Fibroblast of villous mesenchyme (primary cell): ENCODE measurements around the gene ABTB1. TPM values are rescaled to one million over a fixed set of nuclear protein-coding genes. Genes with fewer than 3 reads are reported as not detected.
"Not testable (repeated sequence)": the region's sequence is repeated elsewhere in the genome, so short reads cannot be mapped to it uniquely, and the experiment has no call there.

ENCODE experiments used
- DNase-seq: peaks from one replicate; pipeline ENCODE4 v3.0.0-alpha.2; 2010; ENCODE audit warnings: low read depth
- H3K4me3 ChIP-seq: 2 replicates; pipeline ENCODE4 v1.5.1; 2011; ENCODE audit warnings: low read depth, mild to moderate bottlenecking, low read length
- CTCF ChIP-seq: IDR thresholded peaks from 2 replicates; pipeline ENCODE4 v1.5.1; 2012; ENCODE audit warnings: low read depth, mild to moderate bottlenecking, low read length; ENCODE audit not compliant: insufficient read depth
- total RNA-seq: library from RNA; depleted of rRNA; stranded (reverse); fragments of >200 nt; gene quantifications from 2 replicates; pipeline ENCODE4 v1.2.3, GENCODE V29; 2012

ABTB1 gene
- total RNA-seq, 1 donor: 3.5 TPM

DNA sequence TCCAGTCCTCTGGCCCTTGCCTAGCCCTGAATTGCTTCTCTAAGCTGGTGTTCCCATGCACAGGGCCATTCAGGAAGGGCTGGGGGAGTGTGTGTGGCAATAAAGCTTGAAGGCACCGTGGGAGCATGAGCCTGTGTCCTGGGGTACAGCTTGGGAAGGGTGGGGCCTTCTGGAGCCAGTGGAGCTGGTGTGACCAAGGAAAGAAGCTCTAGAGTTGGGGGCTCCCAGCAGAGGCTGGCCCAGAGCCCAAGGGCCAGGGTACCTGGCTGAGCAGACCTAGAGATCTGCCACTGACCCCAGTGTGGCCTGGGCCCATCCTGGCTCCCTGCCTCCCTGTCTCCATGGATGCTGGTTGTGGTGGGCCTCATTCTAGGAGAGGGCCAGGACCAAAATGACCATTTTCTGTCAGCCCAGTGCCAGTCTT is 8.1 kb downstream of the ABTB1 start:
- no peak for DNase-seq
- H3K4me3 ChIP-seq: no peak overlapping the region
- TF ChIP-seq CTCF: no peak

- not testable (repeated sequence) for DNase-seq
These were observed 9.4 kb downstream of the ABTB1 start for GRCh38 chr3:127682175-127682554.

GRCh38 chr3:127682561-127682960 is 9.8 kb downstream of the ABTB1 start:
- DNase-seq: no peak
- no peak for TF ChIP-seq CTCF
- H3K4me3 ChIP-seq: no peak overlapping the region

More at GRCh38 chr3:127682175-127682554, 9.4 kb downstream of the ABTB1 start:
- H3K4me3 ChIP-seq: not testable (repeated sequence)

DNA sequence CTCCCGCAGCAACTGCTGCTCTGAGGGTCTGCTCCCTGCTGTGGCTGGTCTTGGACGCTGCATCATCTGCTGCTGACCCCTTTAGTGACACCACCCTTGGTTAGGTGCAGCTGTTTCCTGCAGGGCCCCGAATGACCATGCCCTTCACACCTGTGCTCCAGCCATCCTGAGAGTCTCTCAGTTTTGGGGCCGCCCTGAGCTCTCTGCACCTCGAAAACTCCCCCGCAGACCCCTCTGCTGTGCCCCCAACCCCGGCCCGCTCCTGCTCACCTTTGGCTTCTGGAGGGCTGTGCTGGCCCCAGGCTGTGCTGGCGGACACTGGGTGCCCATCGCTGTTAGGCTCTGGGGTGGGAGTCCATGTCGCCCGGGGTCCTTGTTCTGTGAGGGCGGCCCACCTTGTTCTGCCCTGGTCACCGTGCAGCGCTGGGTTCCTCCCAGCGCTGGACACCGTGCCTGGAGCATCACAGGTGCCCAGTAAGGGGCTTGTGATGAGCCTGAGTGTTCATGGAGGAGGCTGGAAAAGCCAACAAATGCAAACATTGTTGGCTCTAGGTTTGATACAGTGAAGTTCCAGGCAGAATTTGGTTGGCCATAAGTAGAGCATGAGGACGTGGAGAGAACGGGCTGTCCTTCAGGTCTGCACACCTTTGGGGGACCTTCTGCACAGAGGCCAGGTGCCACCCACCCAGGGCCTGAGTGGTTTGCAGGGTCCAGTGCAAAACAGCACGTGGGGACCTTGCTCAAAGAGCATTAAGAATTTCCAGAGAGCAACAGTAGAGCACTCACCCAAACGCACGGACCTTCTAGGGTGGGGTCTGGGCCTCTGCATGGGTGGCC is 12.3 kb downstream of the ABTB1 start:
- DNase-seq: no peak
- H3K4me3 ChIP-seq: no peak overlapping the region
- no peak for TF ChIP-seq CTCF

- no peak overlapping the region for H3K4me3 ChIP-seq
- TF ChIP-seq CTCF: no peak
- DNase-seq: no peak
These were observed 13.2 kb downstream of the ABTB1 start for GRCh38 chr3:127685708-127686511.

DNA sequence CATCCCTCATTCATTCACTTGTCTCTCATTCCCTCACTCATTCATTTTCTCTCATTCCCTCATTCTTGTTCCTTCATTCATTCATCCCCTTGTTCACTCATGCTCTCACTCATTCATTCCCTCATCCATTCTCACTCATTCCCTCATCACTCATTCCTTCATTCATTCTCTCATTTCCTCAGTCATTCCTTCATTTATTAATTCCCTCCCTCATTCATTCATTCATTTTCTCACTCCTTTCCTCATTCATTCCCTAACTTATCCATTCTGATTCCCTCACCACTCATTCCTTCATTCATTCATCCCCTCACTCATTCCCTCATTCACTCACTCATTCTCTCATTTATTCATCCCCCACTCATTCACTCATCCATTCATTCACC is 13.8 kb downstream of the ABTB1 start:
- no peak overlapping the region for H3K4me3 ChIP-seq
- DNase-seq: no peak
- TF ChIP-seq CTCF: no peak

DNA sequence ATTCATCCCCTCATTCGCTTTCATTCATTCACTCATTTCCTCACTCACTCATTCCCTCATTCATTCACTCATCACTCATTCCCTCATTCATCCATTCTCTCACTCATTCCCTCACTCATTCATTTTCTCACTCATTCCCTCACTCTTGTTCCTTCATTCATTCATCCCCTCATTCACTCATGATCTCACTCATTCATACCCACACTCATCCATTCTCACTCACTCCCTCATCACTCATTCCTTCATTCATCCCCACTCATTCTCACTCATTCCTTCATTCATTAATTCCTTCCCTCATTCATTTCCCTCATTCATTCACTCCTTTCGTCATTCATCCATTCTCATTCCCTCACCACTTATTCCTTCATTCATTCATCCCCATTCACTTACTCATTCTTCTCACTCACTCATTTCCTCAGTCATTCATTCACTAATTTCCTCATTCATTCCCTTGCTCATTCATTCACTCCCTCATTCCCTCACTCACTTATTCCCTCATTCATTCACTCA is 14.5 kb downstream of the ABTB1 start:
- no peak overlapping the region for H3K4me3 ChIP-seq
- no peak for TF ChIP-seq CTCF
- DNase-seq: no peak
